Keratinocyte (primary cell): ENCODE data around the gene WTAP. TPM values are rescaled to one million over a fixed set of nuclear protein-coding genes. Genes with fewer than 3 reads are reported as not detected.

ENCODE experiments used
- DNase-seq: peaks from one replicate; pipeline ENCODE4 v3.0.0-alpha.2; 2011; ENCODE audit warnings: low read depth, missing footprints, low spot score
- FAIRE-seq: peaks from 2 replicates; lab custom pipeline; 2011; peaks lifted over from hg19 to GRCh38; lab: Jason Lieb, UNC
- H2AFZ ChIP-seq: 2 replicates; pipeline ENCODE4 v1.6.0; 2012; ENCODE audit warnings: low read length, control low read depth, inconsistent platforms; ENCODE audit not compliant: control insufficient read depth
- H3K27ac ChIP-seq: 2 replicates; pipeline ENCODE4 v1.5.1; 2011; ENCODE audit warnings: low read length; ENCODE audit not compliant: control insufficient read depth, insufficient read depth
- H3K27me3 ChIP-seq: 3 replicates; pipeline ENCODE4 v1.6.0; 2011; ENCODE audit warnings: low read length; ENCODE audit not compliant: control insufficient read depth, insufficient read depth; ENCODE audit errors: extremely low read depth
- H3K36me3 ChIP-seq, 2 experiments: 2 replicates in 1 of 2; 3 replicates in 1 of 2; pipeline ENCODE4 v1.5.1; 2011; ENCODE audit warnings: low read length in 2 of 2, mild to moderate bottlenecking in 1 of 2; ENCODE audit not compliant: control insufficient read depth in 2 of 2, insufficient read depth in 2 of 2; ENCODE audit errors: extremely low read depth in 1 of 2
- H3K4me1 ChIP-seq: 3 replicates; pipeline ENCODE4 v1.5.1; 2011; ENCODE audit warnings: low read length; ENCODE audit not compliant: control insufficient read depth, insufficient read depth; ENCODE audit errors: extremely low read depth
- H3K4me2 ChIP-seq: 3 replicates; pipeline ENCODE4 v1.6.0; 2011; ENCODE audit warnings: low read depth, low read length; ENCODE audit not compliant: control insufficient read depth, insufficient read depth; ENCODE audit errors: extremely low read depth
- H3K4me3 ChIP-seq, 3 experiments: fragments of 200-600 bp in 1 of 3; sonication (generic) in 1 of 3; 2 replicates in 2 of 3; 3 replicates in 1 of 3; pipeline ENCODE4 v1.5.1; 2011 to 2016; ENCODE audit warnings: low read length in 3 of 3, mild to moderate bottlenecking in 3 of 3, control low read depth in 2 of 3, inconsistent platforms in 1 of 3, low read depth in 1 of 3, mixed read lengths in 1 of 3, mixed run types in 1 of 3, moderate library complexity in 1 of 3; ENCODE audit not compliant: control insufficient read depth in 2 of 3, insufficient read depth in 2 of 3; ENCODE audit errors: extremely low read depth in 1 of 3
- H3K79me2 ChIP-seq: 2 replicates; pipeline ENCODE4 v1.6.0; 2012; ENCODE audit warnings: low read length; ENCODE audit not compliant: control insufficient read depth, insufficient read depth
- H3K9ac ChIP-seq: 3 replicates; pipeline ENCODE4 v1.6.0; 2011; ENCODE audit warnings: low read length; ENCODE audit not compliant: control insufficient read depth, insufficient read depth; ENCODE audit errors: extremely low read depth
- H3K9me1 ChIP-seq: 3 replicates; pipeline ENCODE4 v1.6.0; 2011; ENCODE audit warnings: low read length; ENCODE audit not compliant: control insufficient read depth, insufficient read depth; ENCODE audit errors: extremely low read depth
- H3K9me3 ChIP-seq: 2 replicates; pipeline ENCODE4 v1.5.1; 2012; ENCODE audit warnings: low read depth, low read length; ENCODE audit not compliant: control insufficient read depth
- H4K20me1 ChIP-seq: 3 replicates; pipeline ENCODE4 v1.6.0; 2011; ENCODE audit warnings: low read length; ENCODE audit not compliant: control insufficient read depth, insufficient read depth; ENCODE audit errors: extremely low read depth
- EZH2 ChIP-seq: IDR thresholded peaks from one replicate; pipeline ENCODE4 v1.6.1; 2012; ENCODE audit warnings: inconsistent platforms, mild to moderate bottlenecking, low read length, moderate library complexity
- dilution Hi-C: fragments of 300-500 bp; cut with MboI; formaldehyde crosslinking; loops from one replicate; pipeline ENCODE4 v1.7.0; 2020; ENCODE audit warnings: low sequenced_read_pairs; ENCODE audit not compliant: extremely low pct_ligation_motif_present
- polyA plus RNA-seq, 5 experiments: library from polyadenylated mRNA; depleted of rRNA in 3 of 5; stranded (reverse) in 3 of 5; stranded (forward) in 1 of 5; unstranded in 1 of 5; fragments of >200 nt; gene quantifications; 1 replicate in 1 of 5; 2 replicates in 3 of 5; 3 replicates in 1 of 5; pipeline versions ENCODE4 v1.2.1 to v1.2.3, GENCODE V29; 2011 to 2012; ENCODE audit warnings: missing spikeins in 2 of 5, low read depth in 1 of 5, low replicate concordance in 1 of 5
- TF ChIP-seq, protein P1 (sequence below), 3 experiments: IDR thresholded peaks in 1 of 3; conservative IDR thresholded peaks in 1 of 3; optimal IDR thresholded peaks in 1 of 3; 2 replicates in 2 of 3; 3 replicates in 1 of 3; pipeline versions ENCODE3 to v1.5.1; 2011; ENCODE audit warnings: low read length in 3 of 3, mild to moderate bottlenecking in 3 of 3, moderate library complexity in 2 of 3, control low read depth in 1 of 3, inconsistent platforms in 1 of 3; ENCODE audit not compliant: insufficient read depth in 2 of 3; ENCODE audit errors: extremely low read depth in 1 of 3

WTAP gene
- polyA plus RNA-seq, 1 donor (not counting 4 experiments of a cell fraction or from before 2014, with no cell fraction given): 40.2 TPM

DNA sequence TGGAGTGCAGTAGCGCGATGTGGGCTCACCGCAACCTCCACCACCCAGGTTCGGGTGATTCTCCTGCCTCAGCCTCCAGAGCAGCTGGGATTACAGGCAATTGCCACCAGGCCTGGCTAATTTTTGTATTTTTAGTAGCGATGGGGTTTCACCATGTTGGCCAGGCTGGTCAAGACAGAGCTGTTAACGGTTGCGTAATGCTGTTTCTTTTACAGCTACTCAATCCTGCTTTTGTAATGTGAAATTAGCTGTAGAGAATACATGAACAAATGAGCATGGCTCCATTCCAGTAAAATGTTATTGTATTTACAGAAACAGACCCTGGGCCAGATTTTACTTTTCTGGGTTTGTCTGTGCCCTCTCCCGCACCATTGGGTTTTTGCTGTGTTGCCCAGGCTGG is 74.6 kb downstream of the WTAP start:
- Histone ChIP-seq H2AFZ (no peak overlapping the region), H3K79me2 (no peaks in the 10 kb centered on the region), H3K27me3 (no peaks in the 10 kb centered on the region), H3K4me1 (peaks cover 1% of the 10 kb centered on the region), H3K9ac (no peak overlapping the region), H3K36me3 (peaks cover 0 to 12% of the 10 kb centered on the region in 2 experiments), H3K27ac (no peak overlapping the region), H3K9me3 (no peaks in the 10 kb centered on the region), H3K4me3 (no peak overlapping the region), H4K20me1 (no peaks in the 10 kb centered on the region), H3K9me1 (no peaks in the 10 kb centered on the region), H3K4me2 (no peak overlapping the region)
- dilution Hi-C loops: no loop called here
- DNase-seq (no peak), FAIRE-seq (no peak)
- TF ChIP-seq EZH2: no peak
- TF ChIP-seq, protein P1, sequence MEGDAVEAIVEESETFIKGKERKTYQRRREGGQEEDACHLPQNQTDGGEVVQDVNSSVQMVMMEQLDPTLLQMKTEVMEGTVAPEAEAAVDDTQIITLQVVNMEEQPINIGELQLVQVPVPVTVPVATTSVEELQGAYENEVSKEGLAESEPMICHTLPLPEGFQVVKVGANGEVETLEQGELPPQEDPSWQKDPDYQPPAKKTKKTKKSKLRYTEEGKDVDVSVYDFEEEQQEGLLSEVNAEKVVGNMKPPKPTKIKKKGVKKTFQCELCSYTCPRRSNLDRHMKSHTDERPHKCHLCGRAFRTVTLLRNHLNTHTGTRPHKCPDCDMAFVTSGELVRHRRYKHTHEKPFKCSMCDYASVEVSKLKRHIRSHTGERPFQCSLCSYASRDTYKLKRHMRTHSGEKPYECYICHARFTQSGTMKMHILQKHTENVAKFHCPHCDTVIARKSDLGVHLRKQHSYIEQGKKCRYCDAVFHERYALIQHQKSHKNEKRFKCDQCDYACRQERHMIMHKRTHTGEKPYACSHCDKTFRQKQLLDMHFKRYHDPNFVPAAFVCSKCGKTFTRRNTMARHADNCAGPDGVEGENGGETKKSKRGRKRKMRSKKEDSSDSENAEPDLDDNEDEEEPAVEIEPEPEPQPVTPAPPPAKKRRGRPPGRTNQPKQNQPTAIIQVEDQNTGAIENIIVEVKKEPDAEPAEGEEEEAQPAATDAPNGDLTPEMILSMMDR (optimal IDR thresholded peaks at IDR 0.05 in 1 of 3, IDR thresholded peaks at IDR 0.05 in 1 of 3, conservative IDR thresholded peaks at IDR 0.05 in 1 of 3; ENCODE audit: extremely low read depth in 1 of 3, insufficient read depth in 2 of 3, low read length in 3 of 3): no peak

DNA sequence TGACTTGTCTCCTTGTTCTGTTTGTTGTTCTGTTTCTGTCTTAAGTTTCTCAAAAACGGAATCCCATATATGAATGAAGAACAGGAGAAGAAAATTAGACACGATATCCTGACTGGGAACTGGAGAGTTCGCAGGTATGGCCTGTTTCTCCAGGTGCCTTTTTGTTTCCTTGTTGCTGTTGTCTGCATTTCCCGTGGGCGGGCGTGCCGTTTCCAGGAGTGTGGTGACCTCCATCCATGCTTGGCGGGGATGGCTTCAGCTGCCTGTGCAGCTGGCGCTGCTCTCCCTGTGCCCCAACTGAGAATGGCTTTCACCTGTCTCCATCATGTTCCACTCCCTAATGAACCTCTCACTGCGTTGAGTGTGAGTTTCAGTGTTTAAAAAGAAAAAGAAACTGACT is 77.2 kb downstream of the WTAP start:
- FAIRE-seq (no peak), DNase-seq (no peak)
- Histone ChIP-seq H3K36me3 (peaks cover 0 to 2% of the 10 kb centered on the region in 2 experiments), H3K4me3 (no peak overlapping the region), H3K79me2 (no peaks in the 10 kb centered on the region), H3K27ac (no peak overlapping the region), H3K4me1 (peaks cover 7% of the 10 kb centered on the region), H3K27me3 (no peaks in the 10 kb centered on the region), H3K9ac (no peak overlapping the region), H2AFZ (no peak overlapping the region), H3K9me3 (no peaks in the 10 kb centered on the region), H4K20me1 (no peaks in the 10 kb centered on the region), H3K4me2 (no peak overlapping the region), H3K9me1 (no peaks in the 10 kb centered on the region)
- dilution Hi-C loops: no loop called here
- no peak for TF ChIP-seq EZH2
- TF ChIP-seq, protein P1 (optimal IDR thresholded peaks at IDR 0.05 in 1 of 3, IDR thresholded peaks at IDR 0.05 in 1 of 3, conservative IDR thresholded peaks at IDR 0.05 in 1 of 3; ENCODE audit: extremely low read depth in 1 of 3, insufficient read depth in 2 of 3, low read length in 3 of 3): no peak
